Activated naive CD8-positive, alpha-beta T cell (primary cell): ENCODE results near the gene PTGES.
"Not testable (repeated sequence)": the region's sequence is repeated elsewhere in the genome, so short reads cannot be mapped to it uniquely, and the experiment has no call there.

Experiments
- H3K27ac Mint-ChIP-seq: one replicate; pipeline ENCODE4 v1.8.0; 2021; ENCODE audit warnings: mixed read lengths
- H3K27me3 Mint-ChIP-seq: one replicate; pipeline ENCODE4 v1.8.0; 2021; ENCODE audit warnings: mixed read lengths
- H3K36me3 Mint-ChIP-seq: one replicate; pipeline ENCODE4 v1.8.0; 2021; ENCODE audit warnings: mixed read lengths
- H3K4me1 Mint-ChIP-seq: one replicate; pipeline ENCODE4 v1.8.0; 2021; ENCODE audit warnings: low read depth, mixed read lengths
- H3K4me3 Mint-ChIP-seq: one replicate; pipeline ENCODE4 v1.8.0; 2021; ENCODE audit warnings: mild to moderate bottlenecking, mixed read lengths
- H3K9me3 Mint-ChIP-seq: one replicate; pipeline ENCODE4 v1.8.0; 2021; ENCODE audit warnings: low read depth, mixed read lengths

The PTGES gene

GRCh38 chr9:129776938-129777768, 24.3 kb upstream of the PTGES start:
- Mint-ChIP-seq H3K36me3 (no peaks in the 10 kb centered on the region), H3K4me1 (peaks cover 9% of the 10 kb centered on the region), H3K27me3 (peaks cover 4% of the 10 kb centered on the region), H3K4me3 (peak overlapping the region; percentile 39), H3K9me3 (no peaks in the 10 kb centered on the region), H3K27ac (no peak overlapping the region)

- no peak overlapping the region for H3K4me3 Mint-ChIP-seq
- peaks cover 4% of the 10 kb centered on the region for H3K27me3 Mint-ChIP-seq
- H3K27ac Mint-ChIP-seq = no peak overlapping the region
- H3K9me3 Mint-ChIP-seq = no peaks in the 10 kb centered on the region
- H3K36me3 Mint-ChIP-seq = no peaks in the 10 kb centered on the region
- H3K4me1 Mint-ChIP-seq = peaks cover 9% of the 10 kb centered on the region
These were observed 23.7 kb upstream of the PTGES start for GRCh38 chr9:129776566-129776937.

- H3K27ac Mint-ChIP-seq, H3K27me3 Mint-ChIP-seq, H3K4me1 Mint-ChIP-seq, H3K36me3 Mint-ChIP-seq, H3K9me3 Mint-ChIP-seq, H3K4me3 Mint-ChIP-seq: not testable (repeated sequence)
These were observed 23.3 kb upstream of the PTGES start for GRCh38 chr9:129776096-129776495.

GRCh38 chr9:129775448-129775798, 22.6 kb upstream of the PTGES start:
- no peaks in the 10 kb centered on the region for H3K9me3 Mint-ChIP-seq
- H3K4me1 Mint-ChIP-seq = peaks cover 9% of the 10 kb centered on the region
- H3K36me3 Mint-ChIP-seq = no peaks in the 10 kb centered on the region
- no peak overlapping the region for H3K4me3 Mint-ChIP-seq
- H3K27ac Mint-ChIP-seq = no peak overlapping the region
- H3K27me3 Mint-ChIP-seq = peaks cover 4% of the 10 kb centered on the region

GRCh38 chr9:129774791-129775447, 22.1 kb upstream of the PTGES start:
- Mint-ChIP-seq H3K36me3 (no peaks in the 10 kb centered on the region), H3K27ac (no peak overlapping the region), H3K4me3 (no peak overlapping the region), H3K9me3 (no peaks in the 10 kb centered on the region), H3K27me3 (peaks cover 4% of the 10 kb centered on the region), H3K4me1 (peaks cover 9% of the 10 kb centered on the region)

- Mint-ChIP-seq H3K4me3 (no peak overlapping the region), H3K36me3 (no peaks in the 10 kb centered on the region), H3K4me1 (peaks cover 9% of the 10 kb centered on the region), H3K27me3 (peaks cover 4% of the 10 kb centered on the region), H3K9me3 (no peaks in the 10 kb centered on the region), H3K27ac (no peak overlapping the region)
These were observed 20.6 kb upstream of the PTGES start for GRCh38 chr9:129773262-129774048.

- Mint-ChIP-seq H3K4me1 (no peaks in the 10 kb centered on the region), H3K27ac (no peak overlapping the region), H3K27me3 (peaks cover 1% of the 10 kb centered on the region), H3K36me3 (no peaks in the 10 kb centered on the region), H3K9me3 (no peaks in the 10 kb centered on the region), H3K4me3 (no peak overlapping the region)
These were observed 17.9 kb upstream of the PTGES start for GRCh38 chr9:129770741-129771140.

- H3K27me3 Mint-ChIP-seq = no peaks in the 10 kb centered on the region
- no peaks in the 10 kb centered on the region for H3K4me1 Mint-ChIP-seq
- no peak overlapping the region for H3K27ac Mint-ChIP-seq
- H3K4me3 Mint-ChIP-seq = no peak overlapping the region
- no peaks in the 10 kb centered on the region for H3K9me3 Mint-ChIP-seq
- H3K36me3 Mint-ChIP-seq = no peaks in the 10 kb centered on the region
These were observed 16.8 kb upstream of the PTGES start for GRCh38 chr9:129769669-129770068.

- no peak overlapping the region for H3K27ac Mint-ChIP-seq
- no peaks in the 10 kb centered on the region for H3K36me3 Mint-ChIP-seq
- H3K4me3 Mint-ChIP-seq = no peak overlapping the region
- no peaks in the 10 kb centered on the region for H3K4me1 Mint-ChIP-seq
- H3K27me3 Mint-ChIP-seq = no peaks in the 10 kb centered on the region
- no peaks in the 10 kb centered on the region for H3K9me3 Mint-ChIP-seq
These were observed 15.6 kb upstream of the PTGES start for GRCh38 chr9:129768486-129768885.

- Mint-ChIP-seq H3K4me1 (no peaks in the 10 kb centered on the region), H3K36me3 (no peaks in the 10 kb centered on the region), H3K27ac (no peak overlapping the region), H3K4me3 (no peak overlapping the region), H3K27me3 (no peaks in the 10 kb centered on the region), H3K9me3 (no peaks in the 10 kb centered on the region)
These were observed 13.0 kb upstream of the PTGES start for GRCh38 chr9:129765764-129766317.

GRCh38 chr9:129762985-129763926, 10.4 kb upstream of the PTGES start:
- Mint-ChIP-seq H3K4me3 (no peak overlapping the region), H3K27ac (no peak overlapping the region), H3K27me3 (no peaks in the 10 kb centered on the region), H3K9me3 (no peaks in the 10 kb centered on the region), H3K4me1 (peaks cover under 1% of the 10 kb centered on the region), H3K36me3 (no peaks in the 10 kb centered on the region)

- H3K27ac Mint-ChIP-seq, H3K27me3 Mint-ChIP-seq, H3K9me3 Mint-ChIP-seq, H3K4me3 Mint-ChIP-seq, H3K4me1 Mint-ChIP-seq, H3K36me3 Mint-ChIP-seq: not testable (repeated sequence)
These were observed 9.6 kb upstream of the PTGES start for GRCh38 chr9:129762370-129762984.

GRCh38 chr9:129761901-129762369, 9.1 kb upstream of the PTGES start:
- H3K9me3 Mint-ChIP-seq = no peaks in the 10 kb centered on the region
- H3K4me3 Mint-ChIP-seq = no peak overlapping the region
- peaks cover 11% of the 10 kb centered on the region for H3K4me1 Mint-ChIP-seq
- H3K27me3 Mint-ChIP-seq = peaks cover 3% of the 10 kb centered on the region
- H3K36me3 Mint-ChIP-seq = no peaks in the 10 kb centered on the region
- no peak overlapping the region for H3K27ac Mint-ChIP-seq
